ENCODE measurements around the gene CDH18.

The CDH18 gene

GRCh38 chr5:19910136-19910535 lies 77.9 kb downstream of the CDH18 start:
- TF ChIP-seq GATA3 (IDR thresholded peaks at IDR 0.05; ENCODE audit: low read depth, low read length) (no peak), GATA2 (IDR thresholded peaks at IDR 0.05; ENCODE audit: low read depth, low read length) (no peak)

GRCh38 chr5:19904766-19905165 lies 83.2 kb downstream of the CDH18 start:
- TF ChIP-seq GATA2 (IDR thresholded peaks at IDR 0.05; ENCODE audit: low read depth, low read length), result no peak
- TF ChIP-seq GATA3 (IDR thresholded peaks at IDR 0.05; ENCODE audit: low read depth, low read length), result no peak

GRCh38 chr5:19903611-19904010 lies 84.4 kb downstream of the CDH18 start:
- TF ChIP-seq GATA2 (IDR thresholded peaks at IDR 0.05; ENCODE audit: low read depth, low read length), result no peak
- no peak for TF ChIP-seq GATA3 (IDR thresholded peaks at IDR 0.05; ENCODE audit: low read depth, low read length)

- no peak for TF ChIP-seq GATA2 (IDR thresholded peaks at IDR 0.05; ENCODE audit: low read depth, low read length)
- TF ChIP-seq GATA3 (IDR thresholded peaks at IDR 0.05; ENCODE audit: low read depth, low read length), result no peak
Measured at GRCh38 chr5:19902316-19902934, 85.6 kb downstream of the CDH18 start.

- TF ChIP-seq GATA2 (IDR thresholded peaks at IDR 0.05; ENCODE audit: low read depth, low read length), result no peak
- no peak for TF ChIP-seq GATA3 (IDR thresholded peaks at IDR 0.05; ENCODE audit: low read depth, low read length)
Measured at GRCh38 chr5:19900269-19900668, 87.7 kb downstream of the CDH18 start.

DNA sequence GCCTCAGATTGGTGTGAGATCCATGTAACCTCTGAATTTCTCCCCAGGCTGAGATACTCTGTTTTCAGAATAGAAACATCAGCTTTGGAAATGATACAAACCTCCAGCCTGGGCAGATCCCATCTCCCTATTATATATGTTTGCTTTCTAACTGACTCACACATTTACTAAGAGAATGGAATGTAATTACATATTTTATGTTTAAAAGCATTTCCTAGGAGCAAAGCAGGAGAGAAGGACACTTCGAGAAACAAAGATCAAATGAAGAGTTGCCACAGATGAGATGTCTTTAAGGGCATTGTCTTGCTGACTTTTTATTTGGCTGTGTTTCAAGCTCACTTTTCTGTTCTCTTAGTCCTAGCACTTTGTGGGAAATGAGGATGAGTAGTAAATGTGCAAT lies 96.3 kb downstream of the CDH18 start:
- TF ChIP-seq GATA3 (IDR thresholded peaks at IDR 0.05; ENCODE audit: low read depth, low read length) (no peak), GATA2 (IDR thresholded peaks at IDR 0.05; ENCODE audit: low read depth, low read length) (peak; percentile 53; the same call in 1 of the 2 replicates)

DNA sequence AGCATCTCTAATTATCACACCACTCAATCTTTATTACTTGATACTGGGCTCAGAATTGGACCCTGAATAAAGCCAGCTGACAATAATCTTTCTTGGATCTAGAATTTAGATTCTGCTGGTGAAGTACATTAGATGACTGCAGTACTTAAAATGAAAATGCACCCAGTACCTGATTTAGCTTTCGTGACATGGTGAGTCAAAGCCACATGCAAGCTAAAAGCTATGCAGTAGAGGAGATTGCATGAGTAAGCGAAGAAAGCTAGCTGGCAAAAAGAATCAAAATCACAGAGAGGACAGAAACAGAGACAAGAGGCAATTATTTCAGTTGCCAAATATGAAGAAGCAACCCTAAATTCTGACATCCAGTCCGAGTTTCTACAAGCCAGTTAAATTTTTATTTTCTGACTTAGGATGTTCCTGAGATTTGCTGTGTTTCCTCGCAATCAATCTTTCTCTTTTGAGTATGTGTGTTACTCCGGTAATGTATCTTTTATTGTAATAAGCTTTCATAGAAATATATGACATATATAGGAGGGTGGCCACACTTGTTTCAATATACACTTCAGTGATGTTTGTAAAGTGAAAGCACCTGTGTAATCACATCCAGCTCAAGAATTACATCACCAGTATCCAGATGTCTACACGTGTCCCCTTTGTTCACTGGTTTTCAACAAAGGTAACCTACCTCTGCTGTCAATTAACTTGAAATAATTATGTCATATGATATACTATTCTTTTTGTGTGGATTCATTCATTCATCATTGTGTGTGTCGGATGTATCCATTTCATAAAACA lies 101.7 kb downstream of the CDH18 start:
- TF ChIP-seq GATA2 (IDR thresholded peaks at IDR 0.05; ENCODE audit: low read depth, low read length), result no peak

DNA sequence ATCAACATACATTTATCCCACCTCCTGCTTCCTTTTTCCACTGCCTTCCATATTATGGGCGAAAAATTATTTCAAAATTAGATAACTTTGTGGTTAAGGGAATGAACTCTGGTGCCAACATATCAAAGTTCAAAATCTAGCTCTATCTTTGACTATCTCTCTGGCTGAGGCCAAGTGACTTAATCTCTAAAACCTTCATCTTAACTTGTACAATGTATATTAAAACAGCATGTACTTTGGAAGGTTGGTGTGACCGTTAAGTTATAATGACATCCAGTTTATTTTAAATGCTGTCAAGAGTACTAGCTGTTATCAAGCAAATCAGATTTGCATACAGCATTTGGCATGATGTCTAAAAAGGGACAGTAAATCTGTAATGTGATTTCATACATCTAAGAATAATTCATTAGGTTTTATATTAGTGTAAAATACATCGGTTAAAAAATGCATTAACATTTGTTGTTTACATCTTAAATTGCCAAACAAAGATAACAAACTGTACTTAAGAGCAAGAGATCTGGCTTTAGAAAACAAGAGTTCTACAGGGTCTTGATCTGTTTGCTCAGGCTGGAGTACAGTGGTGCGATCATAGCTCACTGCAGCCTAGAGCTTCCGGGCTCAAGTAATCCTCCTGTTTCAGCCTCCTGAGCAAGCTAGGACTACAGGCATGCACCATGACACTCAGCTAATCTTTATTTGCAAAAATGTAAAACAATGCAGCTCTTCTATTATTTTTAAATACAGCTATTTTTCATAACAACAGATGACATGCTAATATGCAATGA lies 102.8 kb downstream of the CDH18 start:
- TF ChIP-seq GATA2 (IDR thresholded peaks at IDR 0.05; ENCODE audit: low read depth, low read length) (no peak), GATA3 (IDR thresholded peaks at IDR 0.05; ENCODE audit: low read depth, low read length) (0 out of 2 replicates have a peak, but pooled peaks have one; percentile 23)

GRCh38 chr5:19880859-19881436 lies 107.1 kb downstream of the CDH18 start:
- TF ChIP-seq GATA2 (IDR thresholded peaks at IDR 0.05; ENCODE audit: low read depth, low read length) (no peak), GATA3 (IDR thresholded peaks at IDR 0.05; ENCODE audit: low read depth, low read length) (no peak)

DNA sequence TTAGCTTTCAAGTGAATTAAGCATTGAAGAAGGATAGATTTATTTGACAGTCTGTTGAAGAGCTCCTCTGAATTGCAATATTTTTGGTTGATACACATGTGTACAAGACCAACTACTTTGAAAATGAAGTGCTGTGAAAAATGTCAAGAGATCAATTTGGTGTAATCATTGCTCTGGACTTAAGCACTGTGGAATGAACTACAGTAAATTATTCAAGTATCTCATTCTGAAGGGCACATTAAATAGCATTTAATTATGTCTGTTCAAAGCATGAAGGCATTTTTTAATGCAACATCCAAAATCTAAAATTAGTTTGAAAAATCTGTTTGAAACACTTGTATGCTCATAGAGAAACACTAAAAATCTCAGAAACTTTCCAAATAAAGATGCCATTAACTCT lies 107.5 kb downstream of the CDH18 start:
- TF ChIP-seq GATA2 (IDR thresholded peaks at IDR 0.05; ENCODE audit: low read depth, low read length), result no peak
- TF ChIP-seq GATA3 (IDR thresholded peaks at IDR 0.05; ENCODE audit: low read depth, low read length), result no peak

- no peak for TF ChIP-seq GATA2 (IDR thresholded peaks at IDR 0.05; ENCODE audit: low read depth, low read length)
- TF ChIP-seq GATA3 (IDR thresholded peaks at IDR 0.05; ENCODE audit: low read depth, low read length), result no peak
Measured at GRCh38 chr5:19874811-19875210, 113.2 kb downstream of the CDH18 start.

GRCh38 chr5:19866090-19866450 lies 121.9 kb downstream of the CDH18 start:
- TF ChIP-seq GATA2 (IDR thresholded peaks at IDR 0.05; ENCODE audit: low read depth, low read length), result no peak
- TF ChIP-seq GATA3 (IDR thresholded peaks at IDR 0.05; ENCODE audit: low read depth, low read length), result no peak

DNA sequence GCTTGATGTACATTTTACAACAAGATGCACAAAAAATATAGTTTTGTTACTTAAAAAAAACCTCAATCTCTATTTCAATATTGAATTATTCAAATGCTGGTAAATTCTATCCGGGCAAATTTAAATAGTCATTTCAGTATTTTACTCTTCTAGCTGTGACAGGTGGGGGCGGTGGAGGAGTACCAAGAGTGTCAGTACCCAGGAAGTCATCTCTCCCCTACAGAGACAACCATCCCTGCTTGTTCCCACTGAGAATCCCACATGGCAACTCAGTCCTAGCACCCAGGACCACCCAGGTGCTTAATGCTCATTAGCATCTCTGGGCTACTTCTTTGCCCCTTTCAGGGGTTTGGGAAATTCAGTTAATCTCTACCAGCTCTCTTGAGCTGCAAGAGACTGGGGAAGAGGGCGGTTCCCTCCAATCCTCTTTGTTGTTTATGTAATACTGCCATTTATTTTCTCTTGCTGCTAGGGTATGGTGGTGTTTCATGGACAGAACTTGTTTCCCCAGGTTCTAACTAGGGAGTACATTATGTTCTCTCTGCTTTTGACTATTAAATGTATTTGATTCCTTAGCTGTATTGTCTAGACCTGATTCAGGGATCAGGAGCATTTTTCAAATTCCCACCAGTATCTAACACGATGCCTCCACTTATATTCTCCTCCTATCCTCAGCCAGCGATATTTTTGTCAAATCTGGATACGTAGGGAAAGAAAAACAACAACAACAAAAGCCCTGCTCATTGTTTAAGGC lies 122.5 kb downstream of the CDH18 start:
- TF ChIP-seq GATA3 (IDR thresholded peaks at IDR 0.05; ENCODE audit: low read depth, low read length), result no peak
- no peak for TF ChIP-seq GATA2 (IDR thresholded peaks at IDR 0.05; ENCODE audit: low read depth, low read length)

GRCh38 chr5:19862711-19863110 lies 125.3 kb downstream of the CDH18 start:
- TF ChIP-seq GATA3 (IDR thresholded peaks at IDR 0.05; ENCODE audit: low read depth, low read length) (no peak), GATA2 (IDR thresholded peaks at IDR 0.05; ENCODE audit: low read depth, low read length) (no peak)
